ENCODE data around the gene INMT. TPM values are rescaled to one million over a fixed set of nuclear protein-coding genes. Genes with fewer than 3 reads are reported as not detected.
"Not testable (repeated sequence)": the region's sequence is repeated elsewhere in the genome, so short reads cannot be mapped to it uniquely, and the experiment has no call there.

The INMT gene
- polyA plus RNA-seq, 1 of the 3 experiments (the other 2 are of a cell fraction) = not detected

- no peak for DNase-seq
- no peaks in the 10 kb centered on the region for H3K4me1 ChIP-seq (ENCODE audit: control insufficient read depth in 1 of 2, insufficient read depth in 2 of 2, low read depth in 1 of 2, low read length in 1 of 2)
- H3K9me2 ChIP-seq = no peaks in the 10 kb centered on the region
- no peak overlapping the region for H3K4me3 ChIP-seq (ENCODE audit: low read depth in 2 of 2, low read length in 1 of 2)
- H3K9ac ChIP-seq = no peak overlapping the region
- ChIA-PET CTCF (interaction anchor here (0.9 to 1.1 kb wide), 2 partner anchors 26 to 27 kb away, joined by 3 to 4 read pairs; no protein-coding TSS in a partner anchor), POLR2A (no interaction called here)
- no peaks in the 10 kb centered on the region for H3F3A ChIP-seq (replicated peaks; ENCODE audit: insufficient read depth)
- 44% methylated on average over 1 of the region's 1 CpG for WGBS (ENCODE audit: low lambda C conversion rate)
- H2AFZ ChIP-seq (ENCODE audit: low read depth) = no peak overlapping the region
- no peak for TF ChIP-seq ZBTB33 (IDR thresholded peaks at IDR 0.05; ENCODE audit: borderline replicate concordance, low read depth)
- H3K4me2 ChIP-seq = no peak overlapping the region
- H3K79me2 ChIP-seq (ENCODE audit: insufficient read depth) = no peaks in the 10 kb centered on the region
- no peak overlapping the region for H3K27ac ChIP-seq (ENCODE audit: low read depth in 2 of 2, low read length in 1 of 2)
- H3K36me3 ChIP-seq (replicated peaks in 1 of 2; ENCODE audit: control insufficient read depth in 1 of 2, insufficient read depth in 2 of 2, low read length in 1 of 2) = no peaks in the 10 kb centered on the region
- H3K27me3 ChIP-seq (ENCODE audit: insufficient read depth) = no peaks in the 10 kb centered on the region; the same call in 1 of the 2 replicates
- no peaks in the 10 kb centered on the region; the same call in 1 of the 2 replicates for H3K9me3 ChIP-seq
- no peaks in the 10 kb centered on the region for H4K20me1 ChIP-seq (ENCODE audit: insufficient read depth)
Measured at GRCh38 chr7:30714129-30714528, 37.8 kb upstream of the INMT start.

GRCh38 chr7:30717181-30717580 lies 34.8 kb upstream of the INMT start:
- DNase-seq = no peak
- POLR2A ChIA-PET = no interaction called here

GRCh38 chr7:30719434-30719833 lies 32.5 kb upstream of the INMT start:
- H3K4me2 ChIP-seq; H3K9me2 ChIP-seq; H3K4me1 ChIP-seq (ENCODE audit: control insufficient read depth in 1 of 2, insufficient read depth in 2 of 2, low read depth in 1 of 2, low read length in 1 of 2); H3K27ac ChIP-seq (ENCODE audit: low read depth in 2 of 2, low read length in 1 of 2); H3K79me2 ChIP-seq (ENCODE audit: insufficient read depth); H3F3A ChIP-seq (replicated peaks; ENCODE audit: insufficient read depth); H3K9ac ChIP-seq; H4K20me1 ChIP-seq (ENCODE audit: insufficient read depth); DNase-seq; H2AFZ ChIP-seq (ENCODE audit: low read depth); H3K36me3 ChIP-seq (replicated peaks in 1 of 2; ENCODE audit: control insufficient read depth in 1 of 2, insufficient read depth in 2 of 2, low read length in 1 of 2); POLR2A ChIA-PET; H3K9me3 ChIP-seq; H3K4me3 ChIP-seq (ENCODE audit: low read depth in 2 of 2, low read length in 1 of 2); H3K27me3 ChIP-seq (ENCODE audit: insufficient read depth): not testable (repeated sequence)
- CTCF ChIA-PET = interaction anchor here (1.1 to 2.4 kb wide), 2 partner anchors 21 to 140 kb away, joined by 3 to 8 read pairs; no protein-coding TSS in a partner anchor
- 12% methylated on average over 2 of the region's 2 CpGs for WGBS (ENCODE audit: low lambda C conversion rate)

More at GRCh38 chr7:30717181-30717580, 34.8 kb upstream of the INMT start:
- Histone ChIP-seq H3K27ac (ENCODE audit: low read depth in 2 of 2, low read length in 1 of 2) (no peak overlapping the region), H3K4me1 (ENCODE audit: control insufficient read depth in 1 of 2, insufficient read depth in 2 of 2, low read depth in 1 of 2, low read length in 1 of 2) (no peaks in the 10 kb centered on the region), H3K27me3 (ENCODE audit: insufficient read depth) (no peaks in the 10 kb centered on the region), H3K36me3 (replicated peaks in 1 of 2; ENCODE audit: control insufficient read depth in 1 of 2, insufficient read depth in 2 of 2, low read length in 1 of 2) (no peaks in the 10 kb centered on the region), H4K20me1 (ENCODE audit: insufficient read depth) (no peaks in the 10 kb centered on the region), H3K4me2 (no peak overlapping the region), H3F3A (replicated peaks; ENCODE audit: insufficient read depth) (no peaks in the 10 kb centered on the region), H2AFZ (ENCODE audit: low read depth) (no peak overlapping the region), H3K9me3 (no peaks in the 10 kb centered on the region; the same call in 1 of the 2 replicates), H3K4me3 (ENCODE audit: low read depth in 2 of 2, low read length in 1 of 2) (no peak overlapping the region), H3K9me2 (no peaks in the 10 kb centered on the region), H3K79me2 (ENCODE audit: insufficient read depth) (no peaks in the 10 kb centered on the region), H3K9ac (no peak overlapping the region)
- TF ChIP-seq FOSL2 (IDR thresholded peaks at IDR 0.05; ENCODE audit: borderline replicate concordance, low read depth) (peak; percentile 18; the same call in 1 of the 2 replicates), GATA2 (CRISPR knock-in tag; IDR thresholded peaks at IDR 0.05) (no peak), POLR2AphosphoS5 (IDR thresholded peaks at IDR 0.05; ENCODE audit: low read depth, low read length) (no peak), PBX3 (IDR thresholded peaks at IDR 0.05) (no peak), RFX5 (IDR thresholded peaks at IDR 0.05; ENCODE audit: low read length) (no peak)
- WGBS (ENCODE audit: low lambda C conversion rate) = 41% methylated on average over 2 of the region's 2 CpGs
- CTCF ChIA-PET = interaction anchor here (0.5 to 1.9 kb wide), 5 partner anchors 9 to 34 kb away, joined by 3 to 5 read pairs (median 3); no protein-coding TSS in a partner anchor

All from SK-N-SH (cell line).